ENCODE measurements around the gene TMEM108.
"Not testable (repeated sequence)": the region's sequence is repeated elsewhere in the genome, so short reads cannot be mapped to it uniquely, and the experiment has no call there.

TMEM108 gene

GRCh38 chr3:133038089-133038730, at the start of gene TMEM108:
Gene TMEM108 (plus strand): TSS chr3:133038391.
- no peak for DNase-seq

GRCh38 chr3:132995971-132996370, 42.2 kb upstream of the TMEM108 start:
- no peak for DNase-seq

- peak; percentile 10 for DNase-seq
Observed at GRCh38 chr3:132997404-132998185, 40.6 kb upstream of the TMEM108 start.

DNA sequence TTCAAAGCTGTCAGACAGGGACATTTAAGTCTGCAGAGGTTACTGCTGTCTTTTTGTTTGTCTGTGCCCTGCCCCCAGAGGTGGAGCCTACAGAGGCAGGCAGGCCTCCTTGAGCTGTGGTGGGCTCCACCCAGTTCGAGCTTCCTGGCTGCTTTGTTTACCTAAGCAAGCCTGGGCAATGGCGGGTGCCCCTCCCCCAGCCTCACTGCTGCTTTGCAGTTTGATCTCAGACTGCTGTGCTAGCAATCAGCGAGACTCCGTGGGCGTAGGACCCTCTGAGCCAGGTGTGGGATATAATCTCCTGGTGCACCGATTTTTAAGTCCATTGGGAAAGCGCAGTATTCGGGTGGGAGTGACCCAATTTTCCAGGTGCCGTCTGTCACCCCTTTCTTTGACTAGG, 33.2 kb upstream of the TMEM108 start:
- not testable (repeated sequence) for DNase-seq

- DNase-seq: no peak
Observed at GRCh38 chr3:133007601-133008000, 30.6 kb upstream of the TMEM108 start.

- DNase-seq: no peak
Observed at GRCh38 chr3:133014325-133014724, 23.9 kb upstream of the TMEM108 start.

- DNase-seq: not testable (repeated sequence)
Observed at GRCh38 chr3:133015573-133015972, 22.6 kb upstream of the TMEM108 start.

GRCh38 chr3:133016838-133017309, 21.3 kb upstream of the TMEM108 start:
- no peak for DNase-seq

DNA sequence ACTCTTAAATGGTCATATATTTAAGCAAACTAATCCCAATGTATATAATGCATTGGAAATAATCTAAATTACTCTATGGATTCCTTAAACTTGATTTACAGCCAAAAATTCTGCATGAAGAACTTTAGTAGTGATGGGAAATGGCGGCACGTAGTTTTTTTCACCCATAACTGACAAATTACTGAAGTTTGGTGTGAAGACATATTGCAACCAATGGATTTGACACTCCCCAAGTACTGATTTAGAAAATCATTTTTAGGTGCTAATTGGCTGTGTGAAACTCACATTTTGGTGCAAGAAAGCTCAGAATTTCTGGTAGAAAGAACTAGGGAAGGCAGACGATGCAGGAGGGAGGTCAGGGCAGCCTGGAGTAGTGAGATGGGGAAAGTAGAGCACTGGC, 19.3 kb upstream of the TMEM108 start:
- DNase-seq: no peak

- no peak for DNase-seq
Observed at GRCh38 chr3:133021206-133021605, 17.0 kb upstream of the TMEM108 start.

- DNase-seq: no peak
Observed at GRCh38 chr3:133023362-133023761, 14.8 kb upstream of the TMEM108 start.

GRCh38 chr3:133025546-133025945, 12.6 kb upstream of the TMEM108 start:
- no peak for DNase-seq

GRCh38 chr3:133032301-133032700, 5.9 kb upstream of the TMEM108 start:
- DNase-seq: no peak

DNA sequence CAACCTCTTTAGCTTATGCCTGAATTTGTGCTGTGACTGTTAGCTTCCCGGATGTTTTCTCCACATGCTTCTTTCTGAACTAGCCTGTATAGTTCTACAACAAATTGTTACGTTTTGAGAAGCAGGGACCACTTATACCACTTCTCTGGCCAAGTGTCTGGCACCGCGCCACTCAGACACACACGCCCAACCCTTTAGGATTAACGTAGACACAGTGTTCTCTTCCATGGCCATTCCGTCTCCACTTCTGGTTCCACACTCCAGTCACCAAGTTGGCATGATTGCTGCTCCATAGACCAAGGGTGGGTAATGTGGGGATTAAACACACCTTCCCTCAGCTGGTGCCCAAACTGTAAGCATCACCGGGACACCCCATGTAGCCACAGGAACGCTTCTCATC, 755 bp upstream of the TMEM108 start:
- DNase-seq: no peak

- no peak for DNase-seq
Observed at GRCh38 chr3:133038731-133039375, 662 bp downstream of the TMEM108 start.

- peak; percentile 84 for DNase-seq
Observed at GRCh38 chr3:133040696-133041523, 2.7 kb downstream of the TMEM108 start.

- peak; percentile 56 for DNase-seq
Observed at GRCh38 chr3:133041524-133041829, 3.3 kb downstream of the TMEM108 start.

- DNase-seq: no peak
Observed at GRCh38 chr3:133042778-133043177, 4.6 kb downstream of the TMEM108 start.

DNA sequence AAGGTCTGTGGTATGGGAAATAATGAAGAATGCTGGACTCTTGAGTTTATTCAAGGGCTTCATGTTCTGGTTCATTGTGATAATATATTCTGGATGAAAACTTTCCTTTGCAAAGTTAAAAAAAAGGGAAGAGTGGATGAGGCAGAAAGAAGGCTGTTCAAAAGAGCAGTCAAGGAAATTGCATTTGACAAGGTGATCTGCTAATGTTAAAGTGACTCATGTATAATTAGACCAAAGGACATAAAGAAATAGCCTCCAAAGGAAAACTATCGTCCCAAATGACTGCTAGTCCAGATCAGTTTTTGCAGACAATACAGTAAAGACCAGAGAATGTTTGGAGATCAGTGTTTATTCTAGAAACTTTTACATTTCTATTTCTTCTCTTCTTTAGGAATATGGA, 9.8 kb downstream of the TMEM108 start:
- no peak for DNase-seq

DNA sequence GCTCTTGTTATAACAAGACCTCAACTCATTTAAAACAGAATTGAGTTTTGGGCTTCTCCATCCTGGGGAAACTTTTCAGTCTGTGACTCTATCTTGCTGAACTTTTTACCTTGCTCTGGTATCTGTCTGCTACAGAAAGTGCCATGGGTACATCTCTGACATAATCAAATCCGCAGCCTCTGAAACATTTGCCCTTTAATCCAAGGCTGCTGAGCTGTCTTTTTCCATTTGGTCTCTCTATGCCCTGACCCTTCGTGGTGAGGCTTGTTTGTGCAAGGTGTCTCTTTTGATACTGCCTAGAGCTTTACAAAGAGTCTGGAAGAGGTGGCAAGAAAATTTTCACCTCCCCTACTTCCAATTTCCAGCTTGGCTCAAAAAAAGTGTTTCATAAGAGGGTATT, 11.3 kb downstream of the TMEM108 start:
- no peak for DNase-seq

DNA sequence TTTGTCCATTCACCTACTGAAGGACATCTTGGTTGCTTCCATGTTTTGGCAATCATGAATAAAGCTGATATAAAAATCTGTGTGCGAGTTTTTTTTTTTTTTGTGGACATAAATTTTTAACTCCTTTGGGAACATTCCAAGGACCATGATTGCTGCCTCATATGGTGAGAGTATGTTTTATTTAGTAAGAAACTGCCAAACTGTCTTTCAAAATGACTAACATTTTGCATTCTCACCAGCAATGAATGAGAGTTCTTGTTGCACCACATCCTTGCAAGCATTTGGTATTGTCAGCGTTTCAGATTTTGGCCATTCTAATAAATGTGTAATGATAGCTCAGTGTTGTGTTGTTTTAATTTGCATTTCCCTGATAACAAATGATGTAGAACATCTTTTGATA, 12.7 kb downstream of the TMEM108 start:
- DNase-seq: no peak

DNA sequence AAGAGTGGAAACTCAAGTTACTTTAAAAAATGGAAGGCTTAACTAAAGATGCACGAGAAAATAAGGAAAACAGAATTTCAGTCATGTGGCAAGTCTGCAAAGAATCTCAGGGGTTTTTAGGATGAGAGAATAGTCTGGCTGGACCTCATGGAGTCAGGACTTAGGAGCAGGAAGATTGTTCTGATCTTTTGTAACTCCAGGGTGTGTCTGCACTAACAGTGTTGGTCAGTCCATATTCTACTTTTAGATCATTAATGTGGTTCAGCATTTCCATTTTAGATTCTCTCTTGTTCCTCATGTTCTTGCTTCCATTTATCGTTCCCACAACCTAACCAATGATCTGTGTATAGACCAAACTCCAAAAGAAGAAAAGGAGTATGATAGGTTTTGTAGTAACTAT, 15.3 kb downstream of the TMEM108 start:
- no peak for DNase-seq

GRCh38 chr3:133054586-133054985, 16.4 kb downstream of the TMEM108 start:
- no peak for DNase-seq

All from NCI-H1048 (cell line).